ENCODE measurements around the gene SLC6A12. TPM values are rescaled to one million over a fixed set of nuclear protein-coding genes. Genes with fewer than 3 reads are reported as not detected.

SLC6A12 gene
- total RNA-seq, 1 donor from 2014 or later, result 0.51 TPM

DNA sequence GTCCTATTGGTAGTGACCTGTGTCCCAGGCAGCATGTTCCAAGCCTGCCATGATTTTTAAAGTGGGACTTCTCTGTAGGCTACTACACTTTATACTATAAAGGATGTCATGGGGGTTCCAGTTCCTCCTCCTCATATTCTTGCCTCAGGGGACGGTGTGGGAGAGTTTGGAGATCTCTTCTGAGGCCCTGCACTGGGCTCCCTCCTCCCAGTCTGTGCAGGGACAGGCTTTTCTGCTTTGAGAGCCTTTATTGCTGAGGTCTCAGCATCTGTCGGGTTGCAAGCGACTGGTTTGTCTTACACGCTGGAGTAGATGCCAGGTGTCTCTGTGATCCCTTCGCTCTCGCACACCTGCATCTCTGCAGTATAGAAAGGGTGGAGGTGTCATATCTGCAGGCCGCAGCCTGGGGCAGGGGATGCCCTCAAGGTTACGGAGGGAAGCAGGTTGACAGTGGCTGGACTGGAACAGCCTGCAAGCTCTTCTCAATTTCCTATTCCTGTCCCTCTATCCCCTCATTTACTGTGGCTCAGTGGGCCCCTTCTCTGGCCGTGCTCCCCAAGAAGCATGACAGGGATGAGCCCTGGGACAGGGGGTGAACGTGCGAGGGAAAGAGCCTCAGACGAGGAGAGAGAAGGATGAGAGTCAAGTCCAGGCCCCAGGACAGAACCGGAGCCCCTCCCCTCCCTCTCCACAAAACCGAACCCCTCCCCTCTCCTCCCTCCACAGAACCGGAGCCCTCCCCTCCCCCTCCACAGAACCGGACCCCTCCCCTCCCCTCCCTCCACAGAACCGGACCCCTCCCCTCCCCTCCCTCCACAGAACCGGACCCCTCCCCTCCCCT, 51.3 kb downstream of the SLC6A12 start:
- no peak for DNase-seq

- DNase-seq, result no peak
Observed at GRCh38 chr12:161823-162222, 52.1 kb downstream of the SLC6A12 start.

DNA sequence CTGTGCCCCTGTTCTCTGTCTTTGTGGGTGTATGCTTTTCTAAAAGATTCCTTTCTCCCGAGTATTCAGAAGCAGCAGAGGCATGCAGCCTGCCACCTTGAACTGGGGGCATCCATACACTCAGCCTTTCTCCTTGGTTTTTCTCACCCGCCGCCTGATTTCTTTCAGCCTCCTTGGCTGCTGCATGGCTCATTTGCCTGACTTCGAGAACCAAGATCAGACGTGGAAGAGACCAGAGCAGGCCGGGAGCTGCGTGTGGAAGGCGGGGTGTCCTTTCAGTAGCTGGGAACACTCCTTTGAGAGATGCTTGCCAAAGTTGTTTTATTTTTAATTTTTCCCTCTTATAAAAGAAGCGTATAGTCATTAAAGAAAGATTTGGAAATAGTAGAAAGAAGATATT, 53.1 kb downstream of the SLC6A12 start:
- no peak for DNase-seq

DNA sequence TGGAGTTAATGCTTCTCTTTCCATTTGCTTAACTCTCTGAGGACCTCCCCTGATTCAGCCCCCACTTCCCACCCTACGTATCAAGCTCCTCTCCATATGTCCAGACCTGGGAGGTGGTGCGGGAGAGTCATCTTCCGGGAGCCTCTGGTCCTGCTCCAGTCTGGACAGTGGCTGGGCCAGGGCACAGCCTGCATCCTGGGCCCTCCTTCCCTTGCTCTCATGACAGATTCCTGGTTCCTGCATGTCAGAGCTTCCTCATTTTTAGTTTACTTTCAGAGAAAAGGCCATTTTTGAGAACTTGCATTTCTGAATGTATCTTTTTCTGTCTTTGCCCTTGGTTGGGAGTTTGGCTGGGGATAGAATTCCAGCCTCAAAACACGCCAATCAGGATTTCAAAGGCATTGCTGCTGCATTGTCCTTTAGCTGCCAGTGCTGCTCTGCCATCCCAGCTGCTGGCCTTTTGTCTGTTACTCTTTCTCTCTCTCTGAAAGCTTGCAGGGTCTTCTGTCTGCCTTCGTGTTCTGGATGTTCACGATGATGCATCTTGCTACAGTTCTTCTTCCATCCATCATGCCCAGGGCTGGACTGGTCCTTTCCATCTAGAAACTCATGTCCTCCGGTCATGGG, 54.7 kb downstream of the SLC6A12 start:
- DNase-seq, result no peak

GRCh38 chr12:157644-158043, 56.3 kb downstream of the SLC6A12 start:
- no peak for DNase-seq

GRCh38 chr12:156945-157344, 57.0 kb downstream of the SLC6A12 start:
- DNase-seq, result no peak

DNA sequence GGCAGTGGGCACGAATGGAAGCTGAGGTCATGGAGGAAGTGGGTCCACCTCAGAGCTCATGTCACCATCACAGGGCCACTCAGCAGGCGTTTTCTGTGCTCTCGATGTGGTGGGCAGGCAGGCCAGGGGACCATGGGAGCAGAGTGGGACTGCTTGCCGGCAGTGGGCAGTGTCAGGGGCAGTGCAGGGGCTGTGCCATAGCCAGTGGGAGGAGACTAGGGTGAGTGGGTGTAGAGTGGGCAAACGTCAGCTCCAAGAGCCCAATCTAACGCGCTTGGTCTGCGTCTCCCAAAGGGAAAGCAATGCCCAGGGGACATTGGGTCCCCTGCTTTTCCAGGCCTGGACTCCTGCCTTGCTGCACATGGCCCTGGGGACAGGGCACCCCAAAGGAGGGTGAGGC, 58.3 kb downstream of the SLC6A12 start:
- no peak for DNase-seq

- no peak for DNase-seq
Observed at GRCh38 chr12:155006-155405, 59.0 kb downstream of the SLC6A12 start.

GRCh38 chr12:154058-154457, 59.9 kb downstream of the SLC6A12 start:
- no peak for DNase-seq

GRCh38 chr12:153080-153746, 60.7 kb downstream of the SLC6A12 start:
- DNase-seq, result peak; percentile 70

DNA sequence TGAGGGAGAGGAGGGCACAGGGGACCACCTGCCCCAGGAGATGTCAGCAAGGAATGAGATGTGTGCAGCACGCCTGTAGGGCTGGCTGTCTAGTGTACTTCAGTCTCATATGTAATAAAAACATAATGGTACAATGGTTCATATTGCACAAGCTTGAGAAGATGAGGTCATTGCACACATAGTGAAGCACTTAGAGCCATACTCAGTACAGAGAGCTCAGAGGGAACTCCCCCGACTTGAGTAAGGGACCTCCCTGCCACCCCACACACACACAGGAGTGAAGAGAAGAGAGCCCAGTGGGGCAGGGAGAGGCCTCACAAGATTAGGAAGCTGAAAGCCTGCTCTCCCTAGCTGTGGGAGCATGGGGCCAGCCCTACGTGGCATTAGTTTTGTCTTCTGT, 61.5 kb downstream of the SLC6A12 start:
- DNase-seq, result no peak

- DNase-seq, result no peak
Observed at GRCh38 chr12:151579-151978, 62.4 kb downstream of the SLC6A12 start.

GRCh38 chr12:148676-149416, 65.1 kb downstream of the SLC6A12 start:
- DNase-seq, result no peak

DNA sequence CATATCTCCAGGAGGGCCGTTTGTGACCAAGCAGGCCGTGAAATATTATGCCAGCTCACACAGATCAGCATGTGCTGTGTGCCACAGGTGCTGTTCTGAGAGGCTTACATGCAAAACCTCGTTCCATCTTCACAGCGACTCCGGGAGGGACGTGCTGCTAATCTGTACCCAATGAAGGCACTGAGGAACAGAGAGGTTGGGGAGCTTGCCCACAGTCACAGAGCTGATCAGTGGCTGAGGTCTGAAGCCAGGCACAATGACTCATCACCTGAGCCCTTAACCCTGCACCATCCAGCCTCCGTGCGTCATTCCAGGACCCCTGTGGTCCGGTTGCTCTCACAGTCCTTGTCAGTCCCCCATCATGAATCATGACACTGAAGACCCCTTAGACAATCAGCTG, 66.7 kb downstream of the SLC6A12 start:
- no peak for DNase-seq

- peak; percentile 35 for DNase-seq
Observed at GRCh38 chr12:145369-145960, 68.5 kb downstream of the SLC6A12 start.

DNA sequence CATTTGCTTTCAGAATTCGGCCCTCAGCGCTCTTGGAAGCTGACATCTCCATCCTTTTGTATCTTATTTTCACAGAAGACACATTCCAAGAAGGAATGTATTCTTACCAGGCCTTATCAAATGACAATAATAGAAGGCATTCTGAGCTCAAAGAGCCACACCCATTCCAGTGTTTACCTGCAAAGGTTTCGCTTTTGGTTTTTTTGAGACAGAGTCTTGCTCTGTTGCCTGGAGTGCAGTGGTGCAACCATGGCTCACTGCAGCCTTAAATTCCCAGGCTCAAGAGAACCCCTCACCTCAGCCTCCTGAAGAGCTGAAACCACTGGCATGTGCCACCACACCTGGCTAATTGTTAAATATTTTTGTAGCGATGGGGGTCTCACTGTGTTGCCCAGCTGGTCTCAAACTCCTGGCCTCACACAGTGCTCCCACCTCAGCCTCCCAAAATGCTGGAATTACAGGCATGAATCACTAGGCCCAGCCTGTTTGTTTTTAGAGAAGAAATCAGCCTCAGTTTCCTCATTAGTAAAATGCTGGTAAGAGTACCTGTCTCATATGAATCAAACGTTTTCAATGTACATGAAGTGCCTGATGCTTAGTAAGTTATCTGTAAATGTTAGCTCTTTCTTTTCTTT, 69.2 kb downstream of the SLC6A12 start:
- DNase-seq, result no peak

- no peak for DNase-seq
Observed at GRCh38 chr12:143964-144649, 69.8 kb downstream of the SLC6A12 start.

DNA sequence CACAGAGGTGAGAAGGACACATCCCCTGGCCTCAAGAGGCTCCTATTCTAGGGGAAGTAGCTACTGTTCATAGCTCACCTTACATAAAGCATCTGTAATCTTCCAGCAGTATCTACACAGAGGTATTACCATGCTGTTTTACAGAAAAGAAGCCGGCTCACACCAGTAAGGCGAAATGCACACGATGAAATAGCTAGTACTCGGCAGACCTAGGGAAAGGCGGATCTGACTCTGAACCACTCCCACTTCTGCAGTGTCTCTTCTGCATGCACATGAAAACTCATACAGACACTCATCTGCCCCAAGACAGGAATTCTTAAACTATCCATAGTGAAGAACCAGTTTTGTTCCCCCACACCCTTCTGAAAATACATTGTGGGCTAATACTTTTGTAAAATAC, 73.8 kb downstream of the SLC6A12 start:
- DNase-seq, result no peak

Data from tongue (tissue), 2 donors.